ENCODE data around the gene CLDN1.

The CLDN1 gene

DNA sequence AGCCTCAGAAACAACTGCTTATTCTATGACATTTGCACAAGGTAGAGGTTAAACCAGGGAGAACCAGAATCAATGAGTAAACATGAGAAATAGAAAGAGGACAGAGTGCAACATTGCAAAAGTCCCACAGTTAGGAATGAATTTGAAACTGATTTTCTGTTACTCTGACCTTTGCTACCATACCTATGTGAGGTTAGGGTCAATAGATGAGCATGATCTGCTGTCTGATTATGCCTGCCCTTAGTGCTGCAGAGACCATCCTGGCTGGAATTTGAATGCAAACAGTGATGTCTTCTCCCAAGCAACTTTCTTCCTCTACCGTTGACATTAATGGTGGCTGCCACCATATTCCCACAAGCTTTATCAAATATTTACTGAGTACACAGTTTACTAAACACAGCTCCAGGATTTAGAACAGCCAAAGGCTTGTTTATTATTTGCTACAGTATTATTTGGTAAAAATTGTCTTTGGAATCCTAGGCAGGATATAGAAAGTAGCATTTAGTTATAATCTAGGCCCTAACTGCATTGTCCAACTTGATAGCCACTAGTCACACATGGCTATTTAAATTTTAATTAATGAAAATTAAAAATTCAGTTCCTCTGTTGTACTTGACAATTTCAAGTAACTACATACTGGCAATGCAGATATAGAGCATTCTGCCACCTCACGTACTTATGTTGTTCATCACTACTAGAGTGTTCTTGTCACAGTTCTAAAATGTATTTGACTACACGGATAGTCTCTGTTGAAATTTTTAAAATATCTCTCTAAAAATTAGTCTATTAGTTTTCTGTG lies 8.9 kb upstream of the CLDN1 start:
- DNase-seq, result no peak

DNA sequence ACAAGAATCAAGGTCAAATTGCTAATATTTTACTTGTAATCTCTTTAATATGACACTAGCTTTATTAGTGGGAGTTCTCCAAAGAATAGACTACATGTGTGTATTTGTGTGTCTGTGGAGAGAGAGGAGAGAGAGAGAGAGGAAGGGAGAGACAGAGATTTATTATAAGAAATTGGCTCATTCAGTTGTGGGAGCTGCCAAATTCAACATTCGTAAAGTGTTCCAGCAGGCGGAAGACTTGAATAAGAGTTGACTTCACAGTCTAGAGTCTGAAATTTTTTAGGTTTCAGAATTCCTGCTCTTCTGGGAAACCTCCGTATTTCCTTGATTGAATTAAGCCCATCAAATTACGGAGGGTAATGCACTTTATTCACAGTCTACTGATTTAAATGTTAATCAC lies 4.7 kb upstream of the CLDN1 start:
- DNase-seq, result no peak

DNA sequence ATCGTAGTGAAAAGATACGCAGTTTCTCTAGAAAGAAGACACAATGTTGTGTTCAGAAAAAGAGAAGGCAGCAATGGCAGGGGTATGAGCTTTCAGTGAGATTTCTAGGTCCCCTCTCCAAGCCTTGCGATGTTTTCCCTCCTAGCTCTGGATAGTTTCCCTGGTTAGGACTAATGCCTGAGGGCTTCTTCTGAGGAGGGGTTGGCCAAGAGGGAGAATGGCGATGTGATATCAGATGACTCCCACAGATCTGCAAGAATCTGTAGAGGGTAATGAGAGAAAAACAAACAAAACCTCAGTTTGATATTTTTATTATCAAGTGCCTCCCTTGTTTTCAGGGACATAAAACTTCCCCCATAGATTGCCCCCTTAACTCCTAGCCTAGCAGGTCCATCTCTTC lies 4.1 kb upstream of the CLDN1 start:
- DNase-seq, result no peak

DNA sequence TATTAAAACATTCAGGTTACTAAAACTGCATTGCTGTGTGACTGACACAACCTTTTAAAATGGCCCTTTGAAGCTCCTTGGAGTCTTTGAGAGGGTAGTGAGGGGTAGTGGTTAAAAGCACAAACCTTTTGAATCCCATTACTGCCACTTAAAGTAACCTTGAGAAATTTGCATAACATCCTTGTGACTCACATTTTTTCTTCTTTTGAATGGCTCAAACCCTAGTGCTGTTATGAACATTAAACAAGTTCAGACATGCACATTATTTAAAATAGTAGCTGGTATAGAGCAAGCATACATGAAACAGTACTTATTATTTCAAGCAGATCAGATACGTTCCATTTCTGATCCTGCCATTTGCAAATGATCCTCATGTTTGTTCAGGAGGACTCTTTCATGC lies 3.7 kb upstream of the CLDN1 start:
- DNase-seq, result no peak

DNA sequence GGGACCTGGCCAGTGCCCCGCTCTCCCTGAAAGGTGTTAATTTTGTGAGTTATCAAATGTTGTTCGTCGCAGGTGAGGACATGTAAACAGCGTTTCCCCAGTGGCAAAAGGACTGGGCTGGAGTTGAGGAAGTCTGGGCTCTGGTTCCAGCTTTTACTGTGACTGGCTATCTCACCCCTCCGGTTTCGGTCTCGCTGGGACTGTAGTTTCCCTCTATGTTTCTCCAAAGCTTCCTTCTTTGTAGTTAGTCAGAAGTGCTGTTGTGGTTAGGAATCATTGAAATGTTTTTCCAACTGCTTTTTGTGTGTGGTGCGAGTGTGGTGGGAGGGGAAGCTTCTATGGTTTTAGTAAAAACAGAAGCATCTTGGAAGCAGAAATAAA lies 990 bp upstream of the CLDN1 start:
- DNase-seq, result peak in 1 of 2 donors; percentile 8

DNA sequence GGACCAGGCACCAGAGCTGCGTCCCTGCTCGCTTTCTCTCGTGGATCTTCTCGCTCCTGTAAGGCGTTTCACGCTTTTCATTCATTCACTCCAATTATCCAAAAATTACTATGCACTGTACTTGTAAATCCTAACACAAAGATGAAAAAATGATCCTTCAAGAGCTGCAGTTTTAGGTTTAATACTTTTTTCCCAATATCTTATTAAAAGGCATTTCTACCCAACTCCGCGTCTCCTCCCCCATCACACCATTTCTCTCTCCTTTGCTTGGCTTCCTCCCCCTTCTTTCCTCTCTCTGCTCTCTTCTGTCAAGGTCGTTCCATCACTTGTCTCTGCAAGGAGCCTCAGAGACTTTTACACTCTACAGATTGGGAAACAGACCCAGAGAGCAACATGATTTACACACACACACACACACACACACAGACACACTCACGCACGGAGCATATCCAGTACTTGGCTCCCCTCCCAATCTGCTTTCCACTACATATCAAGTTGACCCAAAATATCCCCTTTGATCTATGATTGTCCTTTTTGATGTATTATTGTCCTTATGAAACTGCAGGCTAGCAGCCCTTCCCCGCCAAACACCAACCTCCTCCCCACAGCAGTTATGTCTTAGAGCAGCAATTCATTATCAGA lies 479 bp upstream of the CLDN1 start:
- no peak for DNase-seq

DNA sequence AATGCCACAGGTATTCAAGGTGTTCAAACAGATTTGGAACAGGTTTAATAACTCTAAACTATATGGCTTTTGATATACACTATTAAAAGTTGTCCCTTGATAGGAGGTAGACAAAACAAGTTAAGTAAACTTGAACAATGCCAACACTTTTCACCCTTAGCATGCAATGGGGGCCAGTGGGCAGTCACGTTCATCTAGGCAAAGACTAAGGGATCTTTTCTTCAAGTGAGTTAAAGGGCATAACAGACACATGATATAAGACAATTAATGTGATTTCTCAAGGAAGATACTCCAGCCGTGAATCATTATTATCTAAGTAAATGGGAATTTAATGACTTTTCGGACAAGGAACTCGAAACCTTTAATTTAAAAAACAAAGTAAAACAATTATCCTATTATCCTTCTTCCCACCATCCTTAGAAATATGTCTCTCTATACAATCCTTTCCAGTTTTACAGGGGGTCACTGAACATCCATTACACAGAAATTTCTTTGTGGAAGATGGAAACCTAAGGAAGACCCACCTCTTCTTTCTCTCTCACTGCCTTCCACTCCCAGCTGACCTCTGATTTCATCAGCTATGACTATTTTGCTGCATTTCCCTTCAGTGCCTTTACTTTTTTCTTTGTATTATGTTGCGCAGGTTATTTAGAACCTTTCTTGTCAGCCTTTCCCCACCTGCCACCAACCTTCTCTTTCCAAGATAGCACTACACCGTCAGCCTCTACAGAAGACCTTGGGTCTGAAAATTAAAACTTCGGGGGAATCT lies 1.5 kb downstream of the CLDN1 start:
- DNase-seq, result no peak

DNA sequence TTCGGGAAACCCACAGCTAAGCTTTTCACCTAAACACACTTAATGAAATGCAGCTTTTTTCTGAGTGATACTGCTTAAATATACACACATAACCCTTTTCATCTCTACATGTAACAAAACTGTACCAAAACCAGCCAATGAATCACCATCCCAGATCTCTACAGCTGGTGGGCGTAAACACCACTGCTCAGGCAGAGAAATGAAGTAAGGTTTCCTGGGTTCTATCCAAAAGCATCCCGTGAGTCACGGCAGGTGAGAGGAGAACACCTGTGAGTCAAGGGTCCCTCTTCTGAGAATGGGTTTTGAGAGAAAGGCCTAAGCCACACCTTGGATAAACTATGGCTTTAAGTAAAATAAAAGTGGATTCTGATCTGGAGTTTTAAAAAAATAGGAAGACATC lies 2.6 kb downstream of the CLDN1 start:
- no peak for DNase-seq

DNA sequence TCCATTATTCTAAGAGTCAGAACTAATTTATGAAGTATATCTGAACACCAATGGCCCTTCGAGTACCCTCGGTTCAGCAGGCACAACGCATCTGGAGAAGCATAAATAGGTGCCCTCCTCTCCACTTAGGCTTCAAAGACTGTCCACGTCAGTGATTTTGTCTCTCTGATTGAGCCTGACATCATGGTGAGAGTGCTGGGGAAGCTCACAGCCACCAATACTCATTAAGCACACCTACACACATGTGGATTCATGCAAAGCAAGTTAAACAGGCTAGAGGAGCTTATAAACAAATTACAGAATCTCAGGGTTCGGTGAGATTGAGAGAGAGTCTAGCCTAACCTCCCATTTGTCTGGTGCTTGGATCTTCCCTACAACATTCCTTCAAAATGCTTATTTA lies 3.6 kb downstream of the CLDN1 start:
- DNase-seq, result no peak

DNA sequence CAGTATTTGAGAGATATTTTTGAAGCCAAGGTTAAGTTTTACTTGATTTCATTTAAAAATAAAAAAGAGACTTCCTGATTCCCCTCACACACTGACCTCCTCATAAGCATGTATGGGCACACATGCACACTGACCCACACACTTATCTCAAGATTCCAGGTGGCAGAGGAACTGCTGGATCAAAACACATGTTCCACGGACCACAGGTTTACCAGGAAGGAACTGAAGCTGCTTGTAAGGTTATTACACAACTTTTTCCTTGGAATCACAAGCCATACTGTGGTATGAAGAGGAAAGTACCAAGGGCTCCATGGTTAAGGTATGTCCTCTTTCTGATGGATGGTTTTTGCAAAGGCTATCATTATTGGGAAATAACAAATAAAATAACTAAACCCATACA lies 7.5 kb downstream of the CLDN1 start:
- DNase-seq, result no peak

DNA sequence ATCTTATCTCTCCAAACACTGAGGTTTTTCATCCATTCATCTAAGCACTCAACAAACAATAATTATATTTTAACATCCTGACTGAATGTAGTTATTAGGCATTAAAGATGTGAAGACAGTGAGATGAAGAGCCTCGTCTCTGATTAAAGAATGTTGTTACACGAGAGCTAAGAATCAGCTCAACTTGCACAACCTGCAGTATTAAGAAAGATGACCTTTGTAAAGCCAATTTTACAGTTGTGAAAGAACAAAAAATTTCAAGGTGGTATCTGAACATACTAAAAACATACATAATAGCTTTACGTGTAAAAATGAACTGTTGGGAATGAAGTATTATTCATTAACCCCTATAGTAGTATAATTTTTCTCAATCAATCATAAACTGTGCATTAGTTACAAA lies 12.8 kb downstream of the CLDN1 start:
- no peak for DNase-seq

DNA sequence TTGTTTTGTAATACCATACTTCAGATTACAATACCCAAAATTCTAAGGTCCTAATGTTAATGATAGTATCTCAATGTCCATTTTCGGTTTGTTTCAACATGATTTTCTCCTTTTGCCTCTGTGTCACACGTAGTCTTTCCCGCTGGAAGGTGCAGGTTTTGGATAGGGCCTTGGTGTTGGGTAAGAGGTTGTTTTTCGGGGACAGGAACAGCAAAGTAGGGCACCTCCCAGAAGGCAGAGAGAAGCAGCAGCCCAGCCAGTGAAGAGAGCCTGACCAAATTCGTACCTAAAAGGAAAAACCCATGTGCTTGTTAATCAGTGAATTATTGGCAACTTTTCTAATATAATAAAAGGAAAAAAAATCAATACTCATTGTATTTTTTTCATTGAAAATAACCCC lies 14.1 kb downstream of the CLDN1 start:
- DNase-seq, result no peak

DNA sequence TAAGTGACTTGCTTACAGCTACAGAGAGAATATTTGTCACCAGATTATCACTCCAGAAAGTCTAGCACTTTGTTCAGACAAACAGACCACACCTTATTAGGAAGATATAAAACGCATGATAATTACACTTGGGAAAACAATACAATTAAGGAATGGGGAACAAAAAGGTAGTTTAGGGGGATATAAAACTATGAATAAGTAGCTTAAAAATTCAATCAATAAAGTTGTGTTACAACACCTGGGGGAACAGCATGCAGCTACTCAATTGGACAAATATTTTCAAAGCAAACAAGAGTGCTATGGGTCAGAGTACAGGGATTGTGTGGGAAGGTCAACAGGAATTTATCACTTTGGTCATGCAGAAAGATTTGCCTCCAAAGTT lies 15.1 kb downstream of the CLDN1 start:
- DNase-seq, result no peak

DNA sequence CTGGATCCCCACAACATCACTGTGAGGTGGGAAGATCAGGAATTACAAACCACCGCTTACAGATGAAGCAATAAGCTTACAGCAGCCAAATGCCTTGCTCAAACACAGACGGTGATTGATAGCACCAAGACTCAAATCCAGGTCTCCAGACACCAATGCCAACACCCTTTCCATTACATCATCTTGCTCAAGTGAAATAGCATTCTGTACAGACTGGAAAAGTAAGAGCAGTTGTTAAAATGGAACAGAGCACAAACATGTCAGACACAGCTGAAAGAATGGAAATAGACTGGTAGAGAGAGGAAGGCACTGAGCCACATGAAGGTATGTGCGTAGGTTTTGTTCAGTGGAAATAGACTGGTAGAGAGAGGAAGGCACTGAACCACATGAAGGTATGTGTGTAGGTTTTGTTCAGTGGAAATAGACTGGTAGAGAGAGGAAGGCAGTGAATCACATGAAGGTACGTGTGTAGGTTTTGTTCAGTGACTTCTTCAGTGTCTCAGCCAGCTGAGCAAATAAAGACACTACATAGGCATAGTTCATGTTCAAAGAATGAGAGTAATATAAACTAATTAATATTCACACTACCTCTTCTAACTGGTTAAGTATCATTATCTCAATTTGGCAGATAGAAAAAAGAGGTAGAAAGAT lies 15.6 kb downstream of the CLDN1 start:
- peak; percentile 22 to 32 for DNase-seq

DNA sequence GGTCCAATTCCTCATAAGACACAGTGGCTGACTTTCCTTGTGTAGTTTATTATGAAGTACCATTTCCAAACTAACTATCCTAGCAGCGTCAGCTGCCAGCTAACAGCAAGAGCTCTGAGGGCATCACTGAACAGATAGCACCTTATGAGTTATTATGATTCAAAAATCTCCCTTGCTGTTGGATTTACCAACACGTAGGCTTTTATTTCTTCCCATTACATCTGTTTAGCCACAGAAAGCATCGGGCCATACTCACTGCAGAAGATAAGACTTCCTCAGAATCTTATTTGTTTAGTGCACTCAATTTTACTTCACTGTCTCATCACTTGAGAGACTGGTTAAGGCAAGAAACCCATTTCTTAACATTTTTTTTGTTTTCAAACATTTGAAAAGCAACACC lies 16.2 kb downstream of the CLDN1 start:
- DNase-seq, result no peak

DNA sequence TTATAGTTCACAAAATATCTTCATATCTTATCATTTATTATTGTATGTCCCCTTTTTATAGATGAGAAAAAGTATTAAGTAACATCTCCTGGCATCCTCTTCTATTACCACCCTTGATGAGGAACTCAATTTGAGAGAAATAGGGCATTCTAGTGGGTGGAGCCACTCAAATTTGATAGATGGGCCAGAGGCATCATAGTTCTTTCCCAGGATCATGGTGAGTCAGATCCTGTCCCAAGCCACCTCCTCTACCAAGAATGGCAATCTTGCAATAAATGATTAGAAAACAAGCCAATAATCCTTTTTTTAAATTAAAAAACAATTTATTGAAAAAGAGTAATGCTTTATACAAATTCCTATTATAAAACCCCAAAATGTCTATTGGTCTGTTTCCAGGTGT lies 16.8 kb downstream of the CLDN1 start:
- DNase-seq, result no peak

DNA sequence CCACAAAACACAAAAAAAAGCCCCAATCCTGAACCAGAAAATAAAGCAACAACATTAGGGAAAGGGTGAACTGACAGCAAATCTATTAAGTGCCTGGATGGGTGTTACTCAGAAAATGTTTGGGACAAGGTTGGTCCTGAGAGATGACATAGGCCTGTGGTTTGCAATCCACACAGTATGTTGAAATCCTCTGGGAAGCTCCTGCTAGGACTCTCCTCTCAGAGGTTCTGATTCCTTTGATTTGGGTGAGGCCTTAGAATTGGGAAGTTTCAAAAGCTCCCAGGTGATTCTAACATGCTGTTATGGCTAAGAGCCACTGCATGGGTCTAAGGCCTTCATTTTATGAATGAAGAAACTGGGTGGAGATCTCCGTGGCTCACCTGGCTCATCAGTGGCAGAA lies 18.4 kb downstream of the CLDN1 start:
- no peak for DNase-seq

DNA sequence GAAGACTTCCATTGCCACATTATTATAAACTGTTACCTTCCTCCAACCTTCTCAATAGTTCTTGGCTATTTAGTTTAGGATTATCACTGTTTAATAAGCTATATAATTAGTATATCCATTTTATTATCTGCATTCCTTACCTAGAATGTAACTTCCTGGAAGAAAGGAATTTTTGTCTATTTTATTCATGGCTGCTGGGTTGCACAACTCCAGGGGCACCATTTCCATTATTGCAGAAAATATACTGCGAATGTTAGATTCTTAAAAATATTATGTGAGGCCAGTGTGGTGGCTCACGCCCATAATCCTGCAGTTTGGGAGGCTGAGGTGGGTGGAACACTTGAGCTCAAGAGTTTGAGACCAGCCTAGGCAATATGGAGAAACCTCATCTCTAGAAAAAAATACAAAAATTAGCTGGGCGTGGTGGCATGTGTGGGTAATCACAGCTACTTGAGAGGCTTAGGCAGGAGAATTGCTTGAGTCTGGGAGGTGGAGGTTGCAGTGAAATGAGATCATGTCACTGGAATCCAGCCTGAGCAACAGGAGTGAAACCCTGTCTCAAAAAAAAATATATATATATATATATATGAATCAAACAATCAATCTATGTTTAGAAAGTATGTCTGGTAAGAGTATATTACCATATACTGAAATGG lies 19.9 kb downstream of the CLDN1 start:
- DNase-seq, result no peak

DNA sequence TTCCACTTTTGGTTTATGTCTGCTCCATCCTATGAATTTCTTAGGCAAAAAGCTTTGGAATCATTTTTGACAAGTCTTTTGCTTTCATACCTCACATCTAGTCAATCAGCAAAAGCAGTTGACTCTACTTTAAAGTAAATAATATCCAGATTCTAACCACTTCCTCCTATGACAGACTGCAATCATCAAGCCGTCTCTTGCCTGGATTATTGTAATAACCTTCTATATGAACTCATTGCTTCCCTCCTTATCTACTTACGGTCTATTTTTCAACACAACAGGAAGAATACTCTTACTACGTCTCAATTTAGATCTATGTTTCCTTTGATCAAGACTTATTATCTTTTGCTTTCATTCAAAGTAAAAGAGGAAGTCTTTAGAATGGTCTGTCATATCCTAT lies 20.7 kb downstream of the CLDN1 start:
- DNase-seq, result no peak

DNA sequence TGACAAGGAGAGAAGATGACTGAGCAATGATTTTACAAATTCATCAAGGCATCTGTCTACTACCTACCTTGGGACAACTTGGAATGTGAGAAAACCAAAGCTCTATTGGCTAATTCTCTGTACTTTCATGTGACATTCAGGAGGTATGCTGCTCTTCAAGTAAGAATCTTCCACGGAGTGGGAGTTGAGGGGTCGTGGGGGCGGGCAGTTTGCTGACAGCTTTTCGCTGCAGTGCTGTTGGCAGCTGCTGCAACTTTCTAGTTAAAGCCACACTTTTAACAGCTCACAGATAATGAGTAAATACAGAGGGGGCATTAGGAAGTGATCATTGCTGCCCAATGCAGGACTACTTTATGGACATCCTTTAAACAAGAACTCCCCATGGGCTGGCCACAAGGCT lies 22.3 kb downstream of the CLDN1 start:
- no peak for DNase-seq

DNA sequence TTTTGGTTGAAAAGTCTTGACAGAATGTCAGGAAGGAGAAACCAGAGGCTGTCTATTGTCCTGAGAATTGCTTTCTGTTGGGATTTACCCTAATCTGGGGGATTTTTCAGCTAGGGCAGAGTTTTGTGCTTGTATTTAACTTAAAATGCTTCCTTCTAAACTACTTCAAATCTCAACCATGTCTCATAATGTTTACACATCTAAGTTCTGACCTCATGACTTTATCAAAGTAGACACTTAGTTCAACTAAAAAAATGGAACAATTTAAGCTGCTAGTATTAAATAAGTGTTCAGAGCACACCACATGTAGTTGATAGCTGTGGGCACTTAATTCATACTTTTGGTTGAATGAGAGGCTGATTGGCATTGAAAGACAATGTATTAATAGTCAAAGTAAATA lies 28.2 kb downstream of the CLDN1 start:
- DNase-seq, result no peak

DNA sequence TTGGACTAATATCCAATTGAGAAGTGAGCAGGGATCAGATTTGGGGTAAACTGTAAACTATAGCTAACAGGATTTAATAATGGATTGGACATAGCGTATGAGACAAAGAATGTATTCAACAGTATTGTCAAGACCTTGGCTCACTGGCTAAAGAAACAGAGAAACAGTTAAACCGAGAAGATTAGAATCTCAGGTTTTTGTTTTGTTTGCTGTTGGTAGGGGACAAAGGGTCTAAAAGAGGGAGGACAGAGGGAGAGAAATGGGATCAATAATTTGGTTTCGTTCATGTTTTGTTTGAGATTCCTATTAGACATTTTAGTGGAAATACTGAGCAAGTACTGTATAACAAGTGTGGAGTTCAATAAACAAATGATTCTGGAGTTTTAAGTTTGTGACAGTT lies 28.6 kb downstream of the CLDN1 start:
- DNase-seq, result no peak

DNA sequence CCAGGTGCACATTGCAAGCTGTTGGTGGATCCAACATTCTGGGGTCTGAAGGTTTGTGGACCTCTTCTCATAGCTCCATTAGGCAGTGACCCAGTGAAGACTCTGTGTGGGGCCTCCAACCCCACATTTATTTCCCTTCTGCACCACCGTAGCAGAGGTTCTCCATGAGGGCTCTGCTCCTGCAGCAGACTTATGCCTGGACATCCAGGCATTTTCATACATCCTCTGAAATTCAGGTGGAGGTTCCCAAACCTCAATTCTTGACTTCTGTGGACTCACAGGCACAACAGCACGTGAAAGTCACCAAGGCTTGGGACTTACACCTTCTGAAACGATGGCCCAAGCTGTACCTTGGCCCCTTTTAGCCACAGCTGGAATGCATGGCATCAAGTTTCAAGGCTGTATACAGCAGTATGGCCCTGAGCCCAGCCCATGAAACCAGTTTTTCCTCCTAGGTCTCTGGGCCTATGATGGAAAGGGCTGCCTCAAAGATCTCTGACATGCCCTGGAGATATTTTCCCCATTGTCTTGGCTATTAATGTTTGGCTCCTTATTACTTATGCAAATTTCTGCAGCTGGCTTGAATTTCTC lies 30.2 kb downstream of the CLDN1 start:
- DNase-seq, result no peak
